K562 (cell line): ENCODE results near the gene CHMP1A. TPM values are rescaled to one million over a fixed set of nuclear protein-coding genes. Genes with fewer than 3 reads are reported as not detected.
A peak's percentile ranks its signal among the peaks of the same experiment; 100 is the strongest.

ENCODE experiments used
- CHD2 ChIP-seq: IDR thresholded peaks from 2 replicates; pipeline ENCODE4 v1.6.1; 2011; ENCODE audit warnings: low read depth, low read length
- CTBP1 ChIP-seq: fragments of 450-650 bp; IDR thresholded peaks from 2 replicates; pipeline ENCODE4 v1.6.1; 2016; ENCODE audit warnings: borderline replicate concordance
- L3MBTL2 ChIP-seq: fragments of 450-650 bp; IDR thresholded peaks from 2 replicates; pipeline ENCODE4 v1.6.1; 2016; ENCODE audit warnings: mild to moderate bottlenecking, moderate library complexity
- NCOA4 ChIP-seq: fragments of 450-650 bp; IDR thresholded peaks from 2 replicates; pipeline ENCODE4 v1.6.1; 2018; ENCODE audit warnings: mild to moderate bottlenecking; ENCODE audit not compliant: partially characterized antibody
- NR4A1 ChIP-seq, 2 experiments: fragments of 250-450 bp in 1 of 2; fragments of 450-650 bp in 1 of 2; sonication (Bioruptor Pico) in 1 of 2; IDR thresholded peaks; 2 replicates each; pipeline versions ENCODE4 v1.4.0 to v1.6.1; 2016 to 2020; ENCODE audit warnings: mild to moderate bottlenecking in 2 of 2, missing compliant biosample characterization in 1 of 2, missing genetic modification characterization in 1 of 2, moderate library complexity in 1 of 2
- PPARD ChIP-seq: fragments of 250-450 bp; sonication (Bioruptor Pico); IDR thresholded peaks from 2 replicates; pipeline ENCODE4 v1.8.0; 2022; ENCODE audit warnings: inconsistent platforms, mild to moderate bottlenecking, moderate library complexity
- SMAD4 ChIP-seq: fragments of 250-450 bp; sonication (Bioruptor Pico); conservative IDR thresholded peaks from 2 replicates; pipeline ENCODE4 v1.8.0; 2021; ENCODE audit warnings: inconsistent platforms, mild to moderate bottlenecking, moderate library complexity
- SRF ChIP-seq, 2 experiments: fragments of 250-450, 450-650 bp in 1 of 2; sonication (Bioruptor Pico) in 1 of 2; sonication (generic) in 1 of 2; formaldehyde crosslinking; IDR thresholded peaks; 2 replicates each; pipeline versions ENCODE4 v1.5.0 to v1.5.1; 2020 to 2022; ENCODE audit warnings: mild to moderate bottlenecking in 1 of 2, missing genetic modification reagents in 1 of 2
- ZC3H4 ChIP-seq: sonication (generic); formaldehyde crosslinking; IDR thresholded peaks from 2 replicates; pipeline ENCODE4 v1.9.0; 2021; ENCODE audit warnings: missing genetic modification reagents, borderline replicate concordance
- ZNF197 ChIP-seq: fragments of 200-800 bp; sonication (Bioruptor generic); IDR thresholded peaks from 2 replicates; pipeline ENCODE4 v1.6.1; 2016; ENCODE audit warnings: low read depth, missing genetic modification characterization, missing compliant biosample characterization
- polyA plus RNA-seq, 8 experiments: library from polyadenylated mRNA; depleted of rRNA in 4 of 8; stranded (reverse) in 5 of 8; unstranded in 3 of 8; fragments of >200 nt; fragmentation: Nextera tagmentation in 2 of 8; fragmentation: Illumina TruSeq in 1 of 8; extraction: Ambion mirVana in 2 of 8; extraction: Trizol in 1 of 8; gene quantifications; 2 replicates each; pipeline versions ENCODE4 v1.2.1 to v1.2.3, GENCODE V29; 2011 to 2014; ENCODE audit warnings: inconsistent platforms in 1 of 8, missing spikeins in 1 of 8
- total RNA-seq, 7 experiments: library from RNA; depleted of rRNA in 6 of 7; stranded (reverse); fragments of >200 nt in 6 of 7; fragmentation: Illumina TruSeq in 2 of 7; extraction: Trizol in 2 of 7; gene quantifications; 2 replicates each; pipeline versions ENCODE4 v1.2.1 to v1.2.3, GENCODE V29; 2011 to 2021; ENCODE audit warnings: low replicate concordance in 1 of 7
- TF ChIP-seq, protein P1 (sequence below): fragments of 250-450 bp; sonication (Bioruptor Pico); IDR thresholded peaks from 2 replicates; pipeline ENCODE4 v1.4.0; 2020; ENCODE audit warnings: mild to moderate bottlenecking, moderate library complexity, borderline replicate concordance
- TF ChIP-seq, protein P2 (sequence below): fragments of 450-650 bp; formaldehyde crosslinking; IDR thresholded peaks from 2 replicates; pipeline ENCODE4 v1.4.0; 2020; ENCODE audit warnings: mild to moderate bottlenecking, moderate library complexity
- TF ChIP-seq, protein P3 (sequence below): sonication (generic); formaldehyde crosslinking; IDR thresholded peaks from 2 replicates; pipeline ENCODE4 v1.8.1; 2022; ENCODE audit warnings: missing genetic modification reagents
- TF ChIP-seq, protein P4 (sequence below): sonication (generic); IDR thresholded peaks from 2 replicates; pipeline ENCODE4 v1.6.1; 2016
- TF ChIP-seq, protein P5 (sequence below), 2 experiments: IDR thresholded peaks; 2 replicates each; pipeline ENCODE4 v1.6.1; 2012; ENCODE audit warnings: improper control_type of control experiment in 2 of 2, low read depth in 2 of 2, low read length in 2 of 2, borderline replicate concordance in 1 of 2
- TF ChIP-seq, protein P6 (sequence below): fragments of 450-650 bp; formaldehyde crosslinking; IDR thresholded peaks from 2 replicates; pipeline ENCODE4 v1.4.0; 2022; ENCODE audit warnings: mild to moderate bottlenecking, moderate library complexity

The CHMP1A gene
- total and polyA plus RNA-seq, 9 of the 15 experiments (the other 6 are each of a cell fraction or from before 2014, with no cell fraction given): 0.83 to 79.9 (median 45.2) TPM

DNA sequence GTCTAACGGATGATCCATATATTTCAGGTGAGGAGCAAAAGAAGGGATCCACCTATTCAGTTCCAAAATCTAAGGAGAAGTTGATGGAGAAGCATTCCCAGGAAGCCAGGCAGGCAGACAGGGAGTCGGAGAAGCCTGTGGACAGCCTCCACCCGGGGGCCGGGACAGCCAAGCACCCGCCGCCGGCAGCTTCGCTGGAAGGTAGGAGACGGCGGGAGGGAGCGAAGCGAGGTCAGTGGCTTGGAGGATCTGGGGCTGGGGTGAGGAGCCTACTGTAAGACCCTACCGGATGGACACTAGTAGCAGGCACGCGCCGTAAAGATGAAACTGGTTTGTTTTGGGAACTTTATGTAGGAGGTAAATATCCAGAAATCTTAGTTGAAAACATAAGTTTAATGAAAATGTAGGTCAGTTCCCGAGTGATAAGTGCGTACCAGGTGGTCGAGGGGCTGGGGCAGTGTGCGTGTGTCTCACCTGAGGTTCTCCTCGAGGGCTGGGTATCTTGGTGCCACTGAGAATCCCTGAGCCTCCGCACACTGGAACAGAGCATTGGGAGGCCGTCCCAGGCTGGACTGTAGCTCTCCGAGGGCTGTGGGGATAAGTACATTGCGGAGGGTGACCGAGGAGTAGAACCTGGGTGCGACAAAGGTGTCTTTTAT, 842 bp upstream of the CHMP1A start (continued):
- TF ChIP-seq, protein P1, sequence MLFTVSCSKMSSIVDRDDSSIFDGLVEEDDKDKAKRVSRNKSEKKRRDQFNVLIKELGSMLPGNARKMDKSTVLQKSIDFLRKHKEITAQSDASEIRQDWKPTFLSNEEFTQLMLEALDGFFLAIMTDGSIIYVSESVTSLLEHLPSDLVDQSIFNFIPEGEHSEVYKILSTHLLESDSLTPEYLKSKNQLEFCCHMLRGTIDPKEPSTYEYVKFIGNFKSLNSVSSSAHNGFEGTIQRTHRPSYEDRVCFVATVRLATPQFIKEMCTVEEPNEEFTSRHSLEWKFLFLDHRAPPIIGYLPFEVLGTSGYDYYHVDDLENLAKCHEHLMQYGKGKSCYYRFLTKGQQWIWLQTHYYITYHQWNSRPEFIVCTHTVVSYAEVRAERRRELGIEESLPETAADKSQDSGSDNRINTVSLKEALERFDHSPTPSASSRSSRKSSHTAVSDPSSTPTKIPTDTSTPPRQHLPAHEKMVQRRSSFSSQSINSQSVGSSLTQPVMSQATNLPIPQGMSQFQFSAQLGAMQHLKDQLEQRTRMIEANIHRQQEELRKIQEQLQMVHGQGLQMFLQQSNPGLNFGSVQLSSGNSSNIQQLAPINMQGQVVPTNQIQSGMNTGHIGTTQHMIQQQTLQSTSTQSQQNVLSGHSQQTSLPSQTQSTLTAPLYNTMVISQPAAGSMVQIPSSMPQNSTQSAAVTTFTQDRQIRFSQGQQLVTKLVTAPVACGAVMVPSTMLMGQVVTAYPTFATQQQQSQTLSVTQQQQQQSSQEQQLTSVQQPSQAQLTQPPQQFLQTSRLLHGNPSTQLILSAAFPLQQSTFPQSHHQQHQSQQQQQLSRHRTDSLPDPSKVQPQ (CRISPR knock-in tag): 0 out of 2 replicates have a peak, but pooled peaks have one; percentile 16
- TF ChIP-seq, protein P2, sequence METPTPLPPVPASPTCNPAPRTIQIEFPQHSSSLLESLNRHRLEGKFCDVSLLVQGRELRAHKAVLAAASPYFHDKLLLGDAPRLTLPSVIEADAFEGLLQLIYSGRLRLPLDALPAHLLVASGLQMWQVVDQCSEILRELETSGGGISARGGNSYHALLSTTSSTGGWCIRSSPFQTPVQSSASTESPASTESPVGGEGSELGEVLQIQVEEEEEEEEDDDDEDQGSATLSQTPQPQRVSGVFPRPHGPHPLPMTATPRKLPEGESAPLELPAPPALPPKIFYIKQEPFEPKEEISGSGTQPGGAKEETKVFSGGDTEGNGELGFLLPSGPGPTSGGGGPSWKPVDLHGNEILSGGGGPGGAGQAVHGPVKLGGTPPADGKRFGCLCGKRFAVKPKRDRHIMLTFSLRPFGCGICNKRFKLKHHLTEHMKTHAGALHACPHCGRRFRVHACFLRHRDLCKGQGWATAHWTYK (CRISPR knock-in tag): peak; percentile 15; the same call in 1 of the 2 replicates
- TF ChIP-seq NR4A1 (CRISPR knock-in tag; IDR thresholded peaks at IDR 0.05) (0 out of 2 replicates have a peak, but pooled peaks have one; percentile 39), NR4A1 (tag; IDR thresholded peaks at IDR 0.05) (no peak), CHD2 (no peak), SRF (CRISPR knock-in tag; IDR thresholded peaks at IDR 0.05) (0 out of 4 replicates have a peak, but pooled peaks of 1 of the 2 experiments have one; percentile 36), ZNF197 (no peak), PPARD (CRISPR knock-in tag) (no peak), NCOA4 (no peak), L3MBTL2 (peak; percentile 61), SMAD4 (0 out of 2 replicates have a peak, but pooled peaks have one; percentile 7), ZC3H4 (CRISPR knock-in tag) (no peak), CTBP1 (0 out of 2 replicates have a peak, but pooled peaks have one; percentile 2)
- TF ChIP-seq, protein P3, sequence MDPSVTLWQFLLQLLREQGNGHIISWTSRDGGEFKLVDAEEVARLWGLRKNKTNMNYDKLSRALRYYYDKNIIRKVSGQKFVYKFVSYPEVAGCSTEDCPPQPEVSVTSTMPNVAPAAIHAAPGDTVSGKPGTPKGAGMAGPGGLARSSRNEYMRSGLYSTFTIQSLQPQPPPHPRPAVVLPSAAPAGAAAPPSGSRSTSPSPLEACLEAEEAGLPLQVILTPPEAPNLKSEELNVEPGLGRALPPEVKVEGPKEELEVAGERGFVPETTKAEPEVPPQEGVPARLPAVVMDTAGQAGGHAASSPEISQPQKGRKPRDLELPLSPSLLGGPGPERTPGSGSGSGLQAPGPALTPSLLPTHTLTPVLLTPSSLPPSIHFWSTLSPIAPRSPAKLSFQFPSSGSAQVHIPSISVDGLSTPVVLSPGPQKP (CRISPR knock-in tag): no peak
- TF ChIP-seq, protein P4, sequence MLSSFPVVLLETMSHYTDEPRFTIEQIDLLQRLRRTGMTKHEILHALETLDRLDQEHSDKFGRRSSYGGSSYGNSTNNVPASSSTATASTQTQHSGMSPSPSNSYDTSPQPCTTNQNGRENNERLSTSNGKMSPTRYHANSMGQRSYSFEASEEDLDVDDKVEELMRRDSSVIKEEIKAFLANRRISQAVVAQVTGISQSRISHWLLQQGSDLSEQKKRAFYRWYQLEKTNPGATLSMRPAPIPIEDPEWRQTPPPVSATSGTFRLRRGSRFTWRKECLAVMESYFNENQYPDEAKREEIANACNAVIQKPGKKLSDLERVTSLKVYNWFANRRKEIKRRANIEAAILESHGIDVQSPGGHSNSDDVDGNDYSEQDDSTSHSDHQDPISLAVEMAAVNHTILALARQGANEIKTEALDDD: no peak
- TF ChIP-seq, protein P5, sequence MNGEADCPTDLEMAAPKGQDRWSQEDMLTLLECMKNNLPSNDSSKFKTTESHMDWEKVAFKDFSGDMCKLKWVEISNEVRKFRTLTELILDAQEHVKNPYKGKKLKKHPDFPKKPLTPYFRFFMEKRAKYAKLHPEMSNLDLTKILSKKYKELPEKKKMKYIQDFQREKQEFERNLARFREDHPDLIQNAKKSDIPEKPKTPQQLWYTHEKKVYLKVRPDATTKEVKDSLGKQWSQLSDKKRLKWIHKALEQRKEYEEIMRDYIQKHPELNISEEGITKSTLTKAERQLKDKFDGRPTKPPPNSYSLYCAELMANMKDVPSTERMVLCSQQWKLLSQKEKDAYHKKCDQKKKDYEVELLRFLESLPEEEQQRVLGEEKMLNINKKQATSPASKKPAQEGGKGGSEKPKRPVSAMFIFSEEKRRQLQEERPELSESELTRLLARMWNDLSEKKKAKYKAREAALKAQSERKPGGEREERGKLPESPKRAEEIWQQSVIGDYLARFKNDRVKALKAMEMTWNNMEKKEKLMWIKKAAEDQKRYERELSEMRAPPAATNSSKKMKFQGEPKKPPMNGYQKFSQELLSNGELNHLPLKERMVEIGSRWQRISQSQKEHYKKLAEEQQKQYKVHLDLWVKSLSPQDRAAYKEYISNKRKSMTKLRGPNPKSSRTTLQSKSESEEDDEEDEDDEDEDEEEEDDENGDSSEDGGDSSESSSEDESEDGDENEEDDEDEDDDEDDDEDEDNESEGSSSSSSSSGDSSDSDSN (IDR thresholded peaks at IDR 0.05; ENCODE audit: borderline replicate concordance in 1 of 2, low read depth in 2 of 2, low read length in 2 of 2): peak in 1 of 2 experiments; percentile 53; a peak in 1 of 4 replicates
- TF ChIP-seq, protein P6, sequence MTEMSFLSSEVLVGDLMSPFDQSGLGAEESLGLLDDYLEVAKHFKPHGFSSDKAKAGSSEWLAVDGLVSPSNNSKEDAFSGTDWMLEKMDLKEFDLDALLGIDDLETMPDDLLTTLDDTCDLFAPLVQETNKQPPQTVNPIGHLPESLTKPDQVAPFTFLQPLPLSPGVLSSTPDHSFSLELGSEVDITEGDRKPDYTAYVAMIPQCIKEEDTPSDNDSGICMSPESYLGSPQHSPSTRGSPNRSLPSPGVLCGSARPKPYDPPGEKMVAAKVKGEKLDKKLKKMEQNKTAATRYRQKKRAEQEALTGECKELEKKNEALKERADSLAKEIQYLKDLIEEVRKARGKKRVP: 0 out of 2 replicates have a peak, but pooled peaks have one; percentile 18
